GM19455 (cell line): Measurements from ENCODE around the gene ARHGAP45.

Experiments
- ATAC-seq: cut with Tn5 transposase; IDR thresholded peaks from one replicate; pipeline ENCODE4 v1.9.1; 2021; ENCODE audit not compliant: unreplicated experiment

Gene ARHGAP45

DNA sequence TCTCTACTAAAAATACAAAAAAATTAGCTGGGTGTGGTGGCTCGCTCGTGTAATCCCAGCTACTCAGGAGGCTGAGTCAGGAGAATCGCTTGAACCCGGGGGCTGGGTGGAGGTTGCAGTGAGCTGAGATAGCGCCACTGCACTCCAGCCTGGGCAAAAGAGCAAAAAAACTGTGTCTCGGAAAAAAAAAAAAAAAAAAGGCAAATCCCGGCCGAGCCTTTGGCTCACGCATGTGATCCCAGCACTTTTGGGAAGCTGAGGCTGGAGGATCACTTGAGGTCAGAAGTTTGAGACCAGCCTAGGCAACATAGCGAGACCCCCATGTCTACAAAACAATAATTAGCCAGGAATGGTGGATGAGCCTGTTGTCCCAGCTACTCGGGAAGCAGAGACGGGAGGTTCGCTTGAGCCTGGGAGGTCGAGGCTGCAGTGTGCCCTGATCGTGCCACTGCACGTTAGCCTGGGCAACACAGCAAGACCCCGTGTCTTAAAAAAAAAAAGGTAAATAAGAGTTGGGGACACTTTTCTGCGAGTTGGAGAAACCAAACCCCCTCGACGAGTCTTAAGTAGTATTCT lies 36.3 kb downstream of the ARHGAP45 start:
- no peak for ATAC-seq

DNA sequence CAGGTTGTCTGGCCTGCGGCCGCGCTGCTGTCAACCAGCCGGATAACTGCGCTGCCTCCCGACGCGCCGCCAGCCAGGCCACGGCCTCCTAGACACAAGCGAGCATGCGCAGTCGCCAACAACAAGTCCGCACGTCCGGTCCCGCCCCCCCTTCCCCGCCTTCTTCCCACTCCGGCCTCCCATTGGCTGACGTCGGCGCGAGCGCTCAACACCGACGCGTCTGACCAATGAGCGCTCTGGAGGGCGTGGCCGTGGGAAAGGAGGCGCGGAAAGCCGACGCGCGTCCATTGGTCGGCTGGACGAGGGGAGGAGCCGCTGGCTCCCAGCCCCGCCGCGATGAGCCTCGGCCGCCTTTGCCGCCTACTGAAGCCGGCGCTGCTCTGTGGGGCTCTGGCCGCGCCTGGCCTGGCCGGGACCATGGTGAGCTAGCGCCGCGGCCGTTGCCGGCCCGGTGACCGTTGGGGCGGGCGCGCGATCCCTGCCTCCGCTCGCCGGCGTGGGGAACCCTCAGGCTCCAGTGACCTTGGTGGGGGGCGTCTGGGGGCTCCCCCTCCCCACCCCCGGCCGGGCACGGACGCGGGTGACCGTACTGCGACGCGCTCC lies 36.8 kb downstream of the ARHGAP45 start, which contains the start of gene GPX4:
GPX4 (plus strand) TSS at position 287 of the 603 bp plus-strand sequence; CDS start at position 337, 50 bp downstream.
- peak; percentile 62 for ATAC-seq

DNA sequence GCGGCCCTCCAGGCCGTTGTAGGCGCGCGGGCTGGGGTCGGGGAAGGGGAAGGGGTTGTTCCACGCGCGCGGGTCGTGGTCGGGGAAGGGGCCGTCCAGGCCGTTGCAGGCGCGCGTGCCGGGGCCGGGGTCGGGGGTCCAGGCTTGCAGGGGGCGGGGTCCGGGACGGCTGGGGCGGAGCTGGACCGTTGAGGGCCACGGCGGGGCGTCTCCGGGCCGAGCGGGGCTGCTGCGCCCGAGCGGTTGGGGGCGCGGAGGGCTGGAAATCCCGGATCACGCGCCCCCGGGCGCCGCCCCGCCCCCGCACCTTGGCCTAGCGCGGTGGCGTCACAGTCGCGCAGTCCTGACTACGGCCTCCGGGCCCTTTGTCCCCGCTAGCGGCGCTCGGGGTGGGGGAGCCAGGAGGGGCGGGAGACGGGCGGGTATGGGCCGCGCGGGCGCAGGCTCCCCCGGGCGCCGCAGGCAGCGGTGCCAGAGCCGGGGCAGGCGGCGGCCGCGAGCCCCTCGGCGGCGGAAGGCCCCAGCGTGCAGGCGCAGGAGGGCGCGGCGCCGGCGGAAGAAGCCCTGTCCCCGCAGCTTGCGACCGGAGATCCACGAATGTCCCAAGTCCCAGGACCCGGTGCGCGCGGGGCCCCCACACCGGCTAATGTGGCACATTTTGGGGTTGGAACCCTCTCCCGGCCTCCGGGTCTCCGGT lies 37.5 kb downstream of the ARHGAP45 start:
- peak; percentile 35 for ATAC-seq

DNA sequence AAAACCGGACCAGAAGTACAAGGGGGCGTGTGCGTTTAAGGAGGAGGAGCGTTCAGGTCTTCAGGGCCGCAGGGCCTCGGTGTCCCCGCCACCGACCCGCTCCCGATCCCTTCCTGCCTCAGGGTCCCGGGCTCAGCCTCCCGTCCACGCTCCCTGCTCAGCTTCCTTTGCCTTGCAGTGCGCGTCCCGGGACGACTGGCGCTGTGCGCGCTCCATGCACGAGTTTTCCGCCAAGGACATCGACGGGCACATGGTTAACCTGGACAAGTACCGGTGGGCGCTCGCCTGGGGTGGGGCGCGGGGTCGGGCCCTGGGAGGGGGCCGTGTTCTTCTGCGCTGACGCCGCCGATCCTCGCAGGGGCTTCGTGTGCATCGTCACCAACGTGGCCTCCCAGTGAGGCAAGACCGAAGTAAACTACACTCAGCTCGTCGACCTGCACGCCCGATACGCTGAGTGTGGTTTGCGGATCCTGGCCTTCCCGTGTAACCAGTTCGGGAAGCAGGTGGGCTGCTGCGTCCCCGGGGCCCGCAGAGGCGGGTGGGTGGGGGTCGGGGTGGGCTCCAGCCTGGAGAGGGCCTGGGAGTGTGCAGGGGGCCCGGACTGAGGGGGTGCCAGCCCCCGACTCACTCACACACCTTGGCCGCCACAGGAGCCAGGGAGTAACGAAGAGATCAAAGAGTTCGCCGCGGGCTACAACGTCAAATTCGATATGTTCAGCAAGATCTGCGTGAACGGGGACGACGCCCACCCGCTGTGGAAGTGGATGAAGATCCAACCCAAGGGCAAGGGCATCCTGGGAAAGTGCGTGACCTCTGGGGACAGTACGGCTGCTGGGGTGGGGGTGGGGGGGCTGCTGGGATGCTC lies 38.3 kb downstream of the ARHGAP45 start:
- ATAC-seq = no peak

DNA sequence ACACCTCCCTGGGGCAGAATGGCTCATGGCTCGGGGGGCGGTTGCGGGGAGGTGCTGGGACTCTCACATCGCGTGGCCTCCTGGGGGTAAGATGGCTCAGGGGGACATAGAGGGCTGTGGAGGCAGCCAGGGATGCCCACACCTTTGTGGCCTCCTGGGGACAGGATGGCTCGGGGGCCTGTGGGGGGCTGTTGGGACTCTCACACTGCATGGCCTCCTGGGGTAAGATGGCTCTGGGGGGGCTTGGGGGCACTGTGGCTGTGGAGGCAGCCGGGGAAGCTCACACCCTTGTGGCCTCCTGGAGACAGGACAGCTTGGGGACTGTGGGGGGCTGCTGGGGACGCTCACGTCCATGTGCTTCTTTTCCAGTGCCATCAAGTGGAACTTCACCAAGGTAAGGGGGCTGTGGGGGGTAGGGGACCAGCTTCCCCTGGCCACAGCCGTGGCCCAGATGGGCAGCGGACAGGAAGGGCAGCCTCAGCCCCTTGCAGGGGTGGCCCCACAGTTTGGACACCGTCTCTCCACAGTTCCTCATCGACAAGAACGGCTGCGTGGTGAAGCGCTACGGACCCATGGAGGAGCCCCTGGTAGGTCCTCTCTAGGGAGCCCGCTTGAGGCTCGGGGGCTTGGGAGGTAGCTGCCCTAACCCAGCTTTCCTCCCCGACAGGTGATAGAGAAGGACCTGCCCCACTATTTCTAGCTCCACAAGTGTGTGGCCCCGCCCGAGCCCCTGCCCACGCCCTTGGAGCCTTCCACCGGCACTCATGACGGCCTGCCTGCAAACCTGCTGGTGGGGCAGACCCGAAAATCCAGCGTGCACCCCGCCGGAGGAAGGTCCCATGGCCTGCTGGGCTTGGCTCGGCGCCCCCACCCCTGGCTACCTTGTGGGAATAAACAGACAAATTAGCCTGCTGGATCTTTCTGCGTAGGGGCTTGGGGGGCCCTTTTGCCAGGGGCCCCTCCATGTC lies 39.2 kb downstream of the ARHGAP45 start:
- no peak for ATAC-seq

DNA sequence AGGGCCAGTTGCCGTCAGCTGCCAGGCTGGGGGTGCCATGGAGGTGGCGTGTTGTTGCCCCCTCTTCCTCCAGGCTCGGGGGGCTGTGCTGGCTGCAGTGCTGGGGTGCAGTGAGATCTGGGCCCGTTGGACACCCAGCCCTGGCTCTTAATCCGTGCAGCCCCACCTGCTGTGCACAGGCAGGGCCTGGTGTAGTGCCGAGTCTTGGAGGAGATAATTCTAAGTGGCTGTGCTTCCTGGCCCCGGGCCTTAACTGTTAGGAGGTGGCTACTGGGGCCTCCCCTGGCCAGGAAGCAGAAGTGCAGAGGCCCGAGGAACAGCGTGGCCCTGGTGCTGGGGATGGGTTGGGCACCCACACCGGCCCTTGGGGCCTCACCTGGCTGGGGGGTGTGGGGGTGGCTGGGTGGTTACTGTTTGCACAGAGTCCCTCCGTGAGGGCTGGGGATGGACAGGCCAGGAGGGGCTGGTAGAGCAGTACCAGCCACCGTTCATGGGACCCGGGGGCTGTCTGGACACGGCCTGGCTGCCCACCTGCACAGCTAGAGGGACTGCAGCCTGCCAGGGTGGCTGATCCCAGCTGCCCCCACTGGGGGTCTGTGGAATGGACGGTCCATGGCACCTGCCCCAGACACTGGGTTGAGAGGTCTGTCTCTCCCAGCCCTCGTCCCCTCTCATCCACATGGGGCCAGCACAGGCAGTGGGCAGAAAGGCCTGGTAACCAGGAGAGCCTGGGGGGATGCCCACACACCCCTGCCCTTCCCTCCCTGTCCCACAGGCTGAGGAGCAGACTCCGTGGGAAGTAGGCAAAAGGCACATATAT lies 40.1 kb downstream of the ARHGAP45 start:
- no peak for ATAC-seq

DNA sequence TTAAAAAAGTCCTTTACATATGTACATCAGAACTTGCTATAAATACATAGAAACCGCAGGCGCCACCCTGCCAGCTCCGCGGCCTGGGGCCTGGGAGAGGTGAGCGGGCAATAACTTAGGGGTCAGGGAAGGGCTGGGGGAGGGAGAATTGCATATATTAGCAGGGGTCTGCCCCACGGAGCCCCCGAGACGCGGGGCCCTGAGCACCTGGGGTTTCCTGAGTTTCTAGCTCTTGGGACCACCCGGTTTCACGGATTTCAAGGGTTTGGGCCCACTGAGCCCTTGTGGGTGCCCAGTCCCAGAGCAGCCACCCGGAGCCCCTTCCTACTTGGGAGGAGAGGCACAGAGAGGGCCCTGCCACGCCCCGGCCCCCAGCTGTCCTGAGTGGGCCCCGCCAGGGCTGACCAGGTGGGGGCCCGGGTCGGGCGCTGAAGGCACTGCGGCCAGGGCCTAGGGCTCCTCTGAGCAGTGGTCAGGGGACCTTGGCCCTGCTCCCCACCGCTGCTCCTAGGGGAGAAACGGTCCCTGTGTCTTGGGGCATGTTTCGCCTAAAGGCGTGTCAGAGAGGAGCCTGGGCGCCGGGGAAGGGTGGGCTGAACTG lies 40.8 kb downstream of the ARHGAP45 start:
- ATAC-seq = no peak

DNA sequence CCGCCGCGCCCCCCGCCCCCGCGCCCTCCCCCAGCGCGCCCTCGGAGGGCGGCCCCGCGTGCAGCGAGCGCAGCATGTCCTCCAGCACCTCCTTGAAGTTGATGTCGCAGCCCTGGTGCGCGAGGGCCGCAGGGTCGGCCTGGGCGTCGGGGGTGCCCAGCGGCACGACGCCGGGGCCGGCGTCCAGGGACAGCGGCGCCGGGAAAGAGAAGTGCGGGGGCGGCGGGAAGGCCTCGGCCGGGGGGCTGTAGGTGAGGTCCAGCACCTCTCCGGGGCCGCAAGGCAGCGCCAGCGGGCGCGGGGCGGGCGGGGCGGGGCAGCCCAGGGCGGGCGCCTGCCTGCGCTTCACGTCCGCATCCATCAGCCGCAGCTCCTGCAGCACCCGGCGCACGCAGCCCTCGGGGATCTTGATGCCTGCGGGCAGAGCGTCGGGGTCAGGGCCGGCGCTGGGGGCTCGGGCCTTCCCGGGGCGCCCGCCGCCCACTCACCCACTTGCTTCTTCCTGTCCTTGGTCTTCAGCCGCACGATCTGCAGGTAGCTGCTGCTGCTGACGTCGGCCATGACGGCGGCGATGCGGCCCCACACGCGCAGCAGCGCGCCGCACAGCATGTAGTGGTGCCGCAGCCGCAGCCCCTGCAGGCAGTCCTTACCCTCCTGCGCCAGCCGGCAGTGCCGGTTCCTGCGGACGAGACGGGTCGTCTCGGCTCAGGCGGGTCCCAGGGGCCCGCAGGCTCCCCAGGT lies 41.5 kb downstream of the ARHGAP45 start:
- no peak for ATAC-seq

DNA sequence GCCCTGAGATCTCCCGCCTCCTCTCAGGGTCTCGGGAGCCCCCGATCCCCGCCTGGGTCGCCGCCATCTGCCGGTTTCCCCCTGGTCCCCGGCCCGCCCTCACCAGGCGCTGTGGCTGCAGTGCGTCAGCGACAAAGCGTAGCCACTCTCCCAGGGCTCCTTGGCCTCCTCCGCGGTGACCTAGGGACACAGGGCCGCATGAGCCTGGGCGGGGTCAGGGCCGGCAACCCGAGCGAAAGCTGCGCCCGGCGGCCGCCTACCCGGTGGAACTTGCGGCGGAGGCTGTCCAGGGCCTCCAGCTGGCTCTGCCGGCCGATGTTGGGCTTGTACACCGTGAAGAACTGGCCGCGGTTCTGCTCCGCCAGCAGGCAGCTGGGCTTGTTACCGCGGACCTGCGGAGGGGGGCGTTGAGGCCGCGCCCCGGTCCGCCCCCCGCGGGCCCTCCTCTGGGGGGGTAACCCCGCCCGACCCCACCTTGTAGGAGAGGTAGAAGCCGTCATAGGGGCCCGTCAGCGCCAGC lies 42.1 kb downstream of the ARHGAP45 start:
- ATAC-seq = no peak

DNA sequence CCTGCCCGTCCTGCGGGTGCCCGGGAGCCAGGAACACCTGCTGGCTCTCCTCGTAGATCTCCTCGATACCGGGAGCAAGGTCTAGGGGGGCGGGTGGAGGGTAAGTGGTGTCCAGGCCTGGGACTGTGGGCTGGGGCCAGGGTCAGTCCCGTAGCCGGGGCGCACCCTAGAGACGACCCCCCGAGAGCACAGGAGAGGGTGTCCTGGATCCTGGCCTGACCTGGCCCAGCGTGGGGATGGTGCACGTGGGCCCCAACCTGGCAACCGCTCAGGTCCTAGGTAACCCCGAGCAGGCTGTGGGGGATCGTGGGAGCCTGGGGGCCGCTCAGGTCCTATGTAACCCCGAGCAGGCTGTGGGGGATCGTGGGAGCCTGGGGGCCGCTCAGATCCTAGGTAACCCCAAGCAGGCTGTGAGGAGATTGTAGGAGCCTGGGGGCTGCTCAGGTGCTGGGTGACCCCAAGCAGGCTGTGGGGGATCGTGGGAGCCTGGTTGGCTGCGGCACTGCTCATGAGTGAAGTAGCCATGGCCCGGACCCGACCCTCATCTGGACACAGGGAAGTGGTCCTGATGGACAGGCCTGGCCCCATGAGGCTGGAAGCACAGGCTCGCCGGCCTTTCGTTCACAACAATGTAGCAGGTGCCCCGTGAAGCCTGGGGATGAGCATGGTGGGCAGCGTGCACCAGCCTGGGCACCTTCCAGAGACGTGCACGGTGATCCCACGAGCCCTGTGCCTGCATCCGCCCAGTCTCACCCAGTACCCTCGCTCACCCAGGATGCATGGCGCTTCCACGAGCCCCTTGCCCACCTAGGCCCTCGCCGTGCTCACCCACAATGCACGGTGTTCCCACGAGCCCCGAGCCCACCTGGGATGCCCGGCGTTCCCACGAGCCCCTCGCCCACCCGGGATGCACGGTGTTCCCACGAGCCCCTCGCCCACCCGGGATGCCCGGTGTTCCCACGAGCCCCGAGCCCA lies 43.0 kb downstream of the ARHGAP45 start:
- no peak for ATAC-seq

DNA sequence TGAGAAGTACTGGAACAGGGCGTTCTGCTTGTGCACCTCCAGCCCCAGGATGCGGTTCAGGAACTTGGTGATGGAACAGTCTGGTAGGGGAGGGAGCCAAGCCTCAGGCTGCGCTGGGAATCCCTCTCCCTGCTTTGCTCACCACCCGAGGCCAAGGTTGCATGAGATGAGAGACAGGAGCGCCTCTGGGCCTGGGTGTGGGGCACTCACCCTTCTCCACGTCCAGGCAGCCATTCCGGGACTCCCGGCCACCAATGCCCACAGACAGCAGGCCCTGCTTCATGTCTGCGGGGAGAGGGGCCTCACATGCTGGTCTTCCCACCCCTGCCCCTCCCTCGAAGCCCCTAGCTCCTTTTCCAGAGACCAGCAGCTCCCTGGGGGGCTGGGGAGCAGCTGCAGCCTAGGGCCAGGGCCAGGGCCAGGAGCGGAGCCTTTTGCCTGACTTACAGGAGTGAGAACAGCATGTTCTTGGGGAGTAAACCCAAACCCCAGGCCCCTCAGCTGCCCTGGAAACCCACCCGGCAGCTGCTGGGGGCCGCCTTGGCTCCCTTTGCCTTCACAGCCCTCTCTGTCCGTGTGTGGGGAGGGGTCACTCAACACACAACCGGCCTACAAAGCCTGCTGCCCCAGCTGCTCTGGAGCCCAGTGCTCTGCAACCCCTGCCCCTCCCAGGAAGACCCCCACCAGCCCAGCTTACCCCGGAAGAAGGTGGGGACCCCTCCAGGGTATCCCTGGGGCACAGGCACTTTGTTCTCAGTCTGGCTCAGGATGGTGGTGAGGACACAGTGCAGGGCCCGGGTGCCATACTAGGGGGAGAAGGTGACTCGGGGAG lies 44.1 kb downstream of the ARHGAP45 start:
- no peak for ATAC-seq

DNA sequence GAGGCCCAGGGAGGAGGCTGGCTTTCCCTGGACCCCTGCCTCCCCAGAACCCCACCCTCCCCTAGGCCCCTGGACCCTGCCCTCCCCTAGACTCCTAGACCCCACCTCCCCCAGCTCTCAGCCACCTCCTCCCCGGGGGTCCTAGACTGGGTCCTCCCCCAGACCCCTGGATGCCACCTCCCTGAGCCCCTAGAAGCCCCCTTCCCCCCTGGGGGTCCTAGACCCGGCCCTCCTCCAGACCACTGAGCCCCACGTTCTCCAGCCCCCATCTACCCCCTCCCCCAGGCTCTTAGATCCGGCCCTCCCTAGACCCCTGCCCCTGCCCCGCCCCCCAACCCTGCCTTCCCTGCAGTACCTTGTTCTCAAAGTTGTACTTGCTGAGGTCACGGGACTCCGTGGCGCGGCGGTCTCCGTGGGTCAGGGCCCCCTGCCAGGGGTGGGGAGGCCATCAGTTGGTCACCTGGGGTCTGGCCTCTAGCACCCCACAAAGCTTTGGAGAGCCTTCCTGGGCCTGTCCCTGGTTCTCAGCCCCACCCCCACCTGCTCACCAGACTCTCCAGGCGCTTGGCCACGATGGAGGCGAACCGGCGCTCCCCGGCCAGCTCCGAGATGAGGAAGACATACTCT lies 44.8 kb downstream of the ARHGAP45 start:
- no peak for ATAC-seq

DNA sequence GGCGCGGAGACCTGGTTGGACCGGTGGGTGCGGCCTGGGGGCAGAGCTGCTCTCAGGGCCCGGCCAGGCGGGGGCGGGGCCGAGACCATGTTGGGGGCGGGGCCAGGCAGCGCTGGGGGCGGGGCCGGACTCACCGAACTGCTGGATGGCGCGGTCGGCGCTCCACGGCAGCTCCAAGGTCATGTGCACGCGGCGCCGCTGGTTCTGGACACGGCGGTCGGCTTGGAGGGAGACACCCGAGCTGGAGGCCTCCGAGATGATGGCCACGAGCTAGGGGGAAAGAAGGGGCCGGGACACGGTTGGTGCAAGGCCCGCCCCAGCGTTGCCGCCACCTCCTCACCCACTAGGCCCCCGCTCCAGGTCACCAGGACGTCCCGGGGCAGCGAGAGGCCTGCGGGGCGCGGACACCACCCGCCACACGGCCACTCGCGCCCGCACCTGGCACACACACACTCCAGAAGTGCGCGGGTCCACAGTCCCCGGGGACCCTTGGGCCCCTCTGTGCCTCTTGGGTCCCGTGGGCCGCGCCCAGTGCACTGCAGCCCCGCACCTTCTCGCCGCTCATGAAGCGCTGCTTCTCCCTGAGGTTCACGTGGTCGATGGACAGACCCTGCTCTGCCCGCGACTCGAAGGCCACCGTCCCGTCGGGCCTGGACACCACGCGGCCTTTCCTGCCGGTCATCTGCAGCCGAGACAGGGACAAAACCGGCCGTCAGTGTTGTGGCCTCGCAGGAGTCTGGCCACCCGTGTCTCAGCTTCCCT lies 45.5 kb downstream of the ARHGAP45 start:
- no peak for ATAC-seq

DNA sequence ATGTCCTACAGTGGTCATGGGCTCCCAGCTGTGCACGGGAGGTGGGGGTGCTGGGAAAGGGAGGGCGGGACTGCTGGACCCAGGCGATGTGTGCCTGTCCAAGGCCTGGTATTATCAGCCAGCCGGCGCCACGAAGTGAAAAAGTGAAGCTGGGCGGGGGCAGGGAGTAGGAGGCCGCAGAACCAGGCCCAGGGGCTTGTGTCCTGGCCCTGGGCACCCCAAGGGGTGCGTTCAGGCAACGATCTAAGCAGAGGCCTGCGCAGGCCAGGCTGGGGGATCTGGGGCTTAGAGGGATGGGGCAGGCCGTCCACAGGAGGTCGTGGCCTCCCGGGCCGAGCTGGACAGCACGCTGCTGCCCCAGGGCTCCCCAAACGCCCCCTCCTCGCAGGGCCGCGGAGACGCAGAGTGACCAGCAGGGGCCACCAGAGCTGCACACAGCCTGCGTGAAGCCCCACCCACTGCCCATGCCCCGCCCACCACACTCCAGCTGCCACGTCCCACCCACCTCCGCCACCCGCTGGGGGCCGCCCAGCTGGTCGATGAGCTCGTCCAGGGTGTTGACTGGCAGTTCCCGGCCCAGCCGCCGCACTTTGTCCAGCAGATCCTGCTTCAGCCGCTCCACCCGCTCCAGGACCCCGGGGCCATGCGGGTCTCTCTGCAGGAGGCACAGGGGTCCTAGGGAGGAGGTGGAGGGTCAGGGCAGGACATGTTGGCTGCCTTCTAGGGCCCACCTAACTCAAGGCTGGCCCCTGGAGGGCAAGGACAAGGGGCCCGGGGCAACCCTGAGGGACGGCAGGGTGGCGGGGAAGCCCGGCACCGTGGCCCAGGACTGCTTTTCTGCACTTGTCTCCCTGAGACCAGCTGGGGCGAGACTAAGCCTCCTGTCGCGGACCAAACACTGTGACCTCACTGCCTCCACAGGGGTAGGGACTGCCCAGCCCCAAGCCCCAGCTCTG lies 46.3 kb downstream of the ARHGAP45 start:
- ATAC-seq = no peak
